ENCODE data around the gene KCNQ1.

DNA sequence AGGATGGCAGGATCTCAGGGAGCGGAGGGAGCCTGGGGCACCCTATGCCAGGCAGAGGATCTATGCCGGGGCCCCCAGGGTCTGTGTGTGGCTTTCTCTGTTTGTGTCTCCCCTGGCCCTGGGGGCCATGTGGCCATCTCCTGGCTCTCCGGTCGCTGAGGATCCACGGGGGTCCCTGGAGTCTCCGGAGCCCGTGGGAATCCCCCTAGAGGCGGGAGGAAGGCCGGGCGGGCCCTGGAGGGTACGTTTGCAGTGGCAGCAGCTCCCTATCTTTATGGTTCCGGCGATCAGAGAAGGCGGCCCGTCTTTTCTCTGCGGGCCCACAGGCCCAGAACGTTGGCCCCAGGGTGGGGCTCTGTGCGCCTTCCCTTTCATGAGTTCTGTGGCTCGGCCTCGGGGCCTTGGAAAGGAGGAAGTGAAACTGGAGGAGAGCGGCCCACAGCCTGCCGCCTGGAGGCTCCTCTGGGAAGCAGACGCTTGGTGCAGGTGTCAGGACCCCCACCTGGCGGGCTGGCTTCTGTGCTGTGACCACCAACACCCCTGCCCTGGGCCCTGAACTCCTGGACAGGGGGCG, 82.1 kb downstream of the KCNQ1 start:
- TF ChIP-seq POLR2A (IDR thresholded peaks at IDR 0.05) = no peak
- TF ChIP-seq, protein P1, sequence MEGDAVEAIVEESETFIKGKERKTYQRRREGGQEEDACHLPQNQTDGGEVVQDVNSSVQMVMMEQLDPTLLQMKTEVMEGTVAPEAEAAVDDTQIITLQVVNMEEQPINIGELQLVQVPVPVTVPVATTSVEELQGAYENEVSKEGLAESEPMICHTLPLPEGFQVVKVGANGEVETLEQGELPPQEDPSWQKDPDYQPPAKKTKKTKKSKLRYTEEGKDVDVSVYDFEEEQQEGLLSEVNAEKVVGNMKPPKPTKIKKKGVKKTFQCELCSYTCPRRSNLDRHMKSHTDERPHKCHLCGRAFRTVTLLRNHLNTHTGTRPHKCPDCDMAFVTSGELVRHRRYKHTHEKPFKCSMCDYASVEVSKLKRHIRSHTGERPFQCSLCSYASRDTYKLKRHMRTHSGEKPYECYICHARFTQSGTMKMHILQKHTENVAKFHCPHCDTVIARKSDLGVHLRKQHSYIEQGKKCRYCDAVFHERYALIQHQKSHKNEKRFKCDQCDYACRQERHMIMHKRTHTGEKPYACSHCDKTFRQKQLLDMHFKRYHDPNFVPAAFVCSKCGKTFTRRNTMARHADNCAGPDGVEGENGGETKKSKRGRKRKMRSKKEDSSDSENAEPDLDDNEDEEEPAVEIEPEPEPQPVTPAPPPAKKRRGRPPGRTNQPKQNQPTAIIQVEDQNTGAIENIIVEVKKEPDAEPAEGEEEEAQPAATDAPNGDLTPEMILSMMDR (IDR thresholded peaks at IDR 0.05) = no peak

Measured in lower leg skin (tissue), 3 donors.